Sigmoid colon (tissue), 7 donors: ENCODE data around the gene SMC3. TPM values are rescaled to one million over a fixed set of nuclear protein-coding genes. Genes with fewer than 3 reads are reported as not detected.
A peak's percentile ranks its signal among the peaks of the same experiment; 100 is the strongest.

Source experiments
- DNase-seq: peaks from one replicate; pipeline ENCODE4 v3.0.0-alpha.2; 2019
- H3K27ac ChIP-seq, 4 donors: fragments of 200-600 bp; sonication (generic); one replicate each; pipeline ENCODE4 v1.5.1; 2016 to 2019; ENCODE audit warnings: mild to moderate bottlenecking in 1 of 4
- H3K27me3 ChIP-seq, 3 donors: fragments of 200-600 bp; sonication (generic); one replicate each; pipeline ENCODE4 v1.5.1; 2019; ENCODE audit warnings: mild to moderate bottlenecking in 1 of 3
- H3K36me3 ChIP-seq, 4 donors: fragments of 200-600 bp; sonication (generic); one replicate each; pipeline ENCODE4 v1.5.1; 2016 to 2019
- H3K4me1 ChIP-seq, 4 donors: fragments of 200-600 bp; sonication (generic); one replicate each; pipeline ENCODE4 v1.5.1; 2017 to 2019
- H3K4me3 ChIP-seq, 4 donors: fragments of 200-600 bp; sonication (generic); one replicate each; pipeline ENCODE4 v1.5.1; 2017 to 2019; ENCODE audit warnings: mild to moderate bottlenecking in 2 of 4, moderate library complexity in 1 of 4
- H3K9me3 ChIP-seq, 4 donors: fragments of 200-600 bp in 3 of 4; sonication (generic) in 3 of 4; one replicate each; pipeline versions ENCODE4 v1.5.1 to v1.6.1; 2013 to 2019
- EP300 ChIP-seq, 4 donors: sonication (generic); formaldehyde crosslinking; IDR thresholded peaks; one replicate each; pipeline ENCODE4 v1.6.1; 2017; ENCODE audit warnings: antibody characterized with exemption in 4 of 4
- POLR2A ChIP-seq, 2 donors: fragments of 450-650 bp; IDR thresholded peaks; one replicate each; pipeline ENCODE4 v1.6.1; 2016; ENCODE audit warnings: antibody characterized with exemption in 2 of 2, mild to moderate bottlenecking in 2 of 2, moderate library complexity in 2 of 2
- POLR2AphosphoS5 ChIP-seq, 4 donors: sonication (generic); formaldehyde crosslinking; IDR thresholded peaks; one replicate each; pipeline ENCODE4 v1.6.1; 2017; ENCODE audit warnings: antibody characterized with exemption in 4 of 4
- WGBS, 2 donors: extraction: QIAGEN DNeasy Blood & Tissue Kit; methylation state at CpG; one replicate each; pipeline ENCODE4 v1.1.7; 2013; 5-methylcytosine and 5-hydroxymethylcytosine counted together
- intact Hi-C: fragments of 100-400 bp; cut with DNase I; formaldehyde crosslinking; loops from one replicate; pipeline ENCODE4 v1.15.1; 2023
- polyA plus RNA-seq, 3 donors: library from polyadenylated mRNA; stranded (reverse); fragments of 200-250 nt; gene quantifications; one replicate each; pipeline ENCODE4 v1.2.3, GENCODE V29; 2013
- total RNA-seq, 4 donors: library from RNA; depleted of rRNA; stranded (reverse); fragments of >200 nt; gene quantifications; one replicate each; pipeline ENCODE4 v1.1.0, GENCODE V29; 2016
- TF ChIP-seq, protein P1 (sequence below), 4 experiments: fragments of 450-650 bp in 3 of 4; fragments of 200-600 bp in 1 of 4; IDR thresholded peaks; one replicate each; pipeline ENCODE4 v1.5.1; 2016 to 2019; ENCODE audit warnings: antibody characterized with exemption in 4 of 4, mild to moderate bottlenecking in 3 of 4, moderate library complexity in 2 of 4
- donor health status: healthy with polysubstance abuse.
- donor health status: Bipolar disorder and iron deficiency.
- donor health status: healthy.

SMC3 gene
- total and polyA plus RNA-seq, 7 donors, result 12.6 to 43.5 (median 27.2) TPM

DNA sequence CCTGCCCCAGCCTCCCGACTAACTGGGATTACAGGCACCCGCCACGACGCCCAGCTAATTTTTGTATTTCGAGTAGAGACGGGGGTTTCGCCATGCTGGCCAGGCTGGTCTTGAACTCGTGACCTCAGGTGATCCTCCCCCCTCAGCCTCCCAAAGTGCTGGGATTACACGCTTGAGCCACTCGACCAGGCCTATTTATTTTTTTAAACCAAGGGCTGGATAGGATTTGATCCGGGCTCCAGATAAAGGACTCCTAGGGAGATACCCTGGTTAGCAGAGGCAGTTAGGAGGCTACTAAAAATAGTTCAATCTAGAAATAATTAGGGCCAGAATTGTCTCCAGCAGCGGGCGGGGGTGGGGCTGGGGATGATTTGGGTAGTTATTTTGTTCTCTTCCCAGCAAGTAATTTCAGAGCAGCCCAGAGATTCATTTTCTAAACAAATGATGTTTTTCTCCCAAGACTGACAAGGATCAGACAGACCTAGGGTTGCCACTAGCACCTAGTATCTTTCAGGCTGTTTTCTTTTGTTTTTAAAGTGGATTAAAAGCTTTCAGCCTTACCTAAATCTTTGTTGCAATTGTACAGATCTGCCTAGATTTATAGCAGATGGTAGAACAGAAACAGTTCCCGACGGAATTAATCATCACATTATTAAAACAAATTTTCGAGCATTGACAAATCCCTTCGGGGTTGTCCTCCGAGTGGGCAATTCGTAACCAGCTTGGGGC, 859 bp upstream of the SMC3 start:
- Histone ChIP-seq H3K27me3 (peaks cover 0 to 5% (median 0%) of the 10 kb centered on the region in 3 donors), H3K4me1 (peaks cover 0 to 39% (median 34%) of the 10 kb centered on the region in 4 donors), H3K9me3 (no peaks in the 10 kb centered on the region), H3K27ac (peak overlapping the region; percentile 90 to 98 (median 92)), H3K36me3 (no peaks in the 10 kb centered on the region), H3K4me3 (peak overlapping the region; percentile 68 to 99 (median 94))
- no peak for TF ChIP-seq POLR2A (IDR thresholded peaks at IDR 0.05)
- TF ChIP-seq, protein P1, sequence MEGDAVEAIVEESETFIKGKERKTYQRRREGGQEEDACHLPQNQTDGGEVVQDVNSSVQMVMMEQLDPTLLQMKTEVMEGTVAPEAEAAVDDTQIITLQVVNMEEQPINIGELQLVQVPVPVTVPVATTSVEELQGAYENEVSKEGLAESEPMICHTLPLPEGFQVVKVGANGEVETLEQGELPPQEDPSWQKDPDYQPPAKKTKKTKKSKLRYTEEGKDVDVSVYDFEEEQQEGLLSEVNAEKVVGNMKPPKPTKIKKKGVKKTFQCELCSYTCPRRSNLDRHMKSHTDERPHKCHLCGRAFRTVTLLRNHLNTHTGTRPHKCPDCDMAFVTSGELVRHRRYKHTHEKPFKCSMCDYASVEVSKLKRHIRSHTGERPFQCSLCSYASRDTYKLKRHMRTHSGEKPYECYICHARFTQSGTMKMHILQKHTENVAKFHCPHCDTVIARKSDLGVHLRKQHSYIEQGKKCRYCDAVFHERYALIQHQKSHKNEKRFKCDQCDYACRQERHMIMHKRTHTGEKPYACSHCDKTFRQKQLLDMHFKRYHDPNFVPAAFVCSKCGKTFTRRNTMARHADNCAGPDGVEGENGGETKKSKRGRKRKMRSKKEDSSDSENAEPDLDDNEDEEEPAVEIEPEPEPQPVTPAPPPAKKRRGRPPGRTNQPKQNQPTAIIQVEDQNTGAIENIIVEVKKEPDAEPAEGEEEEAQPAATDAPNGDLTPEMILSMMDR (IDR thresholded peaks at IDR 0.05), result no peak
- no peak for TF ChIP-seq EP300 (IDR thresholded peaks at IDR 0.05)
- no peak for TF ChIP-seq POLR2AphosphoS5 (IDR thresholded peaks at IDR 0.05)
- intact Hi-C loops, result loop anchor here (1.0 to 10.0 kb wide), 2 partner anchors 260 to 342 kb away; no protein-coding TSS in a partner anchor
- WGBS, 2 donors, result 59 to 61% methylated on average over 19 of the region's 19 CpGs
- no peak for DNase-seq

DNA sequence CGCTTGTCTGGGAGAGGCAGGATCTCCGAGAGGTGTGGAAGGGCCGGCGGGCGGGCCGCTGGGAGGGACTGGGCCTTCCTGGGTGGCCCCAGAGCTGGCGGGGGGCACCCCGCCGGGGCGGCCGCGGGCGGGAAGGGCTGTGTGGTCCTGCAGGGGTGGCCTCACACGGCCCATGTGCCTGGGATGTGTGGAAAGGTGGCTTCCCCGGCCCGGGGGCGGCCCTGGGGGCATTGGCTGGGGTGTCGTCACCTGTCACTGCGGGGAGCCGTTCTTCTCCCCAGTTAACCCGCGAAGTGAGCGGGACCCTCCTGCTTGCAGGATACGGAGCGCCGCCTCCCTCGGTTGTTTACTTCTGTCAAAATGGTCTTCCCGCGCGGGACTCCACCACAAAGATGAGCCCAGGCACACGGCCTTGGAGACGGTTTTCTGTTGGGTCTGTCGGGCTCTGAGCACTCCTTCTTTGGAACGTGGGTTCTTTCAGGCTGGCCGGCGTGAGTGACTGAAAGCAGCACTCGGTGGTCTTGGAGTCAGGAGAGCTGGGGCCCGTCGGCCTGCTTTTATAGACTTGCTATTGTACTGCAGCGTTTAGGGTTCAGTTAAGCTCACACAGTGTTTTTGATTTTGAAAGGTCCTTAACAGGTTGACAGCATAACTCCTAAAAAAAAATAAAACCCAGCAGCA, 700 bp downstream of the SMC3 start:
- Histone ChIP-seq H3K36me3 (no peaks in the 10 kb centered on the region), H3K27ac (peak overlapping the region; percentile 90 to 98 (median 92)), H3K4me3 (peak overlapping the region; percentile 68 to 99 (median 94)), H3K4me1 (peaks cover 0 to 53% (median 47%) of the 10 kb centered on the region in 4 donors), H3K9me3 (no peaks in the 10 kb centered on the region), H3K27me3 (peaks cover 0 to 5% (median 0%) of the 10 kb centered on the region in 3 donors)
- intact Hi-C loops, result loop anchor here (2.0 to 10.0 kb wide), 2 partner anchors 71 to 343 kb away; partner anchors contain the start of gene DUSP5
- DNase-seq, result peak; percentile 74
- 0 to 1% methylated on average over 40 of the region's 40 CpGs for WGBS, 2 donors
- TF ChIP-seq EP300 (IDR thresholded peaks at IDR 0.05) (no peak), POLR2AphosphoS5 (IDR thresholded peaks at IDR 0.05) (no peak), POLR2A (IDR thresholded peaks at IDR 0.05) (no peak)
- TF ChIP-seq, protein P1 (IDR thresholded peaks at IDR 0.05), result no peak

- H3K4me1 ChIP-seq, result peaks cover 0 to 63% (median 48%) of the 10 kb centered on the region in 4 donors
- DNase-seq, result no peak
- H3K27me3 ChIP-seq, result peaks cover 0 to 5% (median 0%) of the 10 kb centered on the region in 3 donors
- no peaks in the 10 kb centered on the region for H3K9me3 ChIP-seq
- no peaks in the 10 kb centered on the region for H3K36me3 ChIP-seq
- H3K27ac ChIP-seq, result no peak overlapping the region
- WGBS, 2 donors, result 66 to 67% methylated on average over 3 of the region's 3 CpGs
- TF ChIP-seq POLR2A (IDR thresholded peaks at IDR 0.05) (no peak), EP300 (IDR thresholded peaks at IDR 0.05) (no peak), POLR2AphosphoS5 (IDR thresholded peaks at IDR 0.05) (no peak)
- TF ChIP-seq, protein P1 (IDR thresholded peaks at IDR 0.05), result no peak
- intact Hi-C loops, result loop anchor here (2.0 to 10.0 kb wide), 2 partner anchors 72 to 344 kb away; partner anchors contain the start of gene DUSP5
- H3K4me3 ChIP-seq, result peak overlapping the region in 2 of 4 donors; percentile 91 to 97
These were observed 1.6 kb downstream of the SMC3 start for GRCh38 chr10:110569122-110569521.

GRCh38 chr10:110569736-110570135, 2.2 kb downstream of the SMC3 start:
- H3K27me3 ChIP-seq, result no peaks in the 10 kb centered on the region
- no peak overlapping the region for H3K27ac ChIP-seq
- TF ChIP-seq POLR2AphosphoS5 (IDR thresholded peaks at IDR 0.05) (no peak), POLR2A (IDR thresholded peaks at IDR 0.05) (no peak), EP300 (IDR thresholded peaks at IDR 0.05) (no peak)
- TF ChIP-seq, protein P1 (IDR thresholded peaks at IDR 0.05), result no peak
- WGBS, 2 donors, result 88 to 92% methylated on average over 1 of the region's 1 CpG
- no peaks in the 10 kb centered on the region for H3K9me3 ChIP-seq
- intact Hi-C loops, result loop anchor here (2.0 to 10.0 kb wide), 2 partner anchors 73 to 345 kb away; partner anchors contain the start of gene DUSP5
- H3K4me3 ChIP-seq, result no peak overlapping the region
- no peaks in the 10 kb centered on the region for H3K36me3 ChIP-seq
- no peak for DNase-seq
- H3K4me1 ChIP-seq, result peaks cover 0 to 69% (median 53%) of the 10 kb centered on the region in 4 donors
